ENCODE data around the gene WDR93. TPM values are rescaled to one million over a fixed set of nuclear protein-coding genes. Genes with fewer than 3 reads are reported as not detected.

Gene WDR93
- total and polyA plus RNA-seq, 4 donors: 0.69 to 3.9 (median 1.5) TPM

- no peaks in the 10 kb centered on the region for H3K9me3 ChIP-seq (ENCODE audit: control insufficient read depth, insufficient read depth, low read length)
- H3K27me3 ChIP-seq (ENCODE audit: control insufficient read depth, insufficient read depth, low read length): no peaks in the 10 kb centered on the region
- no peaks in the 10 kb centered on the region for H3K36me3 ChIP-seq (ENCODE audit: control insufficient read depth, insufficient read depth, low read length)
- H3K4me1 ChIP-seq (ENCODE audit: control insufficient read depth, insufficient read depth, low read length): peaks cover 26% of the 10 kb centered on the region
- no peak overlapping the region for H3K4me3 ChIP-seq (ENCODE audit: low read depth, low read length)
- DNase-seq (ENCODE audit: low read depth in 4 of 6, low spot score in 6 of 6): no peak
- 89% methylated on average over 7 of the region's 9 CpGs for WGBS (ENCODE audit: insufficient coverage)
- H3K27ac ChIP-seq (ENCODE audit: low read depth, low read length): no peak overlapping the region
Observed at GRCh38 chr15:89669309-89669865, 21.2 kb upstream of the WDR93 start.

GRCh38 chr15:89669941-89670340 is 20.7 kb upstream of the WDR93 start:
- H3K27ac ChIP-seq (ENCODE audit: low read depth, low read length): no peak overlapping the region
- WGBS (ENCODE audit: insufficient coverage): 92% methylated on average over 13 of the region's 15 CpGs
- no peak for DNase-seq (ENCODE audit: low read depth in 4 of 6, low spot score in 6 of 6)

GRCh38 chr15:89670971-89671560 is 19.5 kb upstream of the WDR93 start:
- WGBS (ENCODE audit: insufficient coverage): 85% methylated on average over 9 of the region's 12 CpGs
- no peaks in the 10 kb centered on the region for H3K36me3 ChIP-seq (ENCODE audit: control insufficient read depth, insufficient read depth, low read length)
- no peak overlapping the region for H3K27ac ChIP-seq (ENCODE audit: low read depth, low read length)
- no peaks in the 10 kb centered on the region for H3K27me3 ChIP-seq (ENCODE audit: control insufficient read depth, insufficient read depth, low read length)
- H3K4me1 ChIP-seq (ENCODE audit: control insufficient read depth, insufficient read depth, low read length): peaks cover 14% of the 10 kb centered on the region
- no peaks in the 10 kb centered on the region for H3K9me3 ChIP-seq (ENCODE audit: control insufficient read depth, insufficient read depth, low read length)
- no peak overlapping the region for H3K4me3 ChIP-seq (ENCODE audit: low read depth, low read length)
- DNase-seq (ENCODE audit: low read depth in 4 of 6, low spot score in 6 of 6): no peak

More at GRCh38 chr15:89669941-89670340, 20.7 kb upstream of the WDR93 start:
- Histone ChIP-seq H3K27me3 (ENCODE audit: control insufficient read depth, insufficient read depth, low read length) (no peaks in the 10 kb centered on the region), H3K9me3 (ENCODE audit: control insufficient read depth, insufficient read depth, low read length) (no peaks in the 10 kb centered on the region), H3K4me1 (ENCODE audit: control insufficient read depth, insufficient read depth, low read length) (peaks cover 23% of the 10 kb centered on the region), H3K36me3 (ENCODE audit: control insufficient read depth, insufficient read depth, low read length) (no peaks in the 10 kb centered on the region), H3K4me3 (ENCODE audit: low read depth, low read length) (no peak overlapping the region)

- H3K27ac ChIP-seq (ENCODE audit: low read depth, low read length): no peak overlapping the region
- 84% methylated on average over 3 of the region's 4 CpGs for WGBS (ENCODE audit: insufficient coverage)
- peaks cover 10% of the 10 kb centered on the region for H3K4me1 ChIP-seq (ENCODE audit: control insufficient read depth, insufficient read depth, low read length)
- no peak overlapping the region for H3K4me3 ChIP-seq (ENCODE audit: low read depth, low read length)
- no peaks in the 10 kb centered on the region for H3K36me3 ChIP-seq (ENCODE audit: control insufficient read depth, insufficient read depth, low read length)
- no peaks in the 10 kb centered on the region for H3K27me3 ChIP-seq (ENCODE audit: control insufficient read depth, insufficient read depth, low read length)
- DNase-seq (ENCODE audit: low read depth in 4 of 6, low spot score in 6 of 6): no peak
- H3K9me3 ChIP-seq (ENCODE audit: control insufficient read depth, insufficient read depth, low read length): no peaks in the 10 kb centered on the region
Observed at GRCh38 chr15:89671687-89672086, 18.9 kb upstream of the WDR93 start.

- DNase-seq (ENCODE audit: low read depth in 4 of 6, low spot score in 6 of 6): peak in 2 of 6 donors; percentile 44 to 49
- H3K9me3 ChIP-seq (ENCODE audit: control insufficient read depth, insufficient read depth, low read length): no peaks in the 10 kb centered on the region
- H3K4me3 ChIP-seq (ENCODE audit: low read depth, low read length): no peak overlapping the region
- H3K36me3 ChIP-seq (ENCODE audit: control insufficient read depth, insufficient read depth, low read length): no peaks in the 10 kb centered on the region
- H3K27ac ChIP-seq (ENCODE audit: low read depth, low read length): no peak overlapping the region
- no peaks in the 10 kb centered on the region for H3K27me3 ChIP-seq (ENCODE audit: control insufficient read depth, insufficient read depth, low read length)
- WGBS (ENCODE audit: insufficient coverage): 61% methylated on average over 10 of the region's 12 CpGs
- peaks cover 10% of the 10 kb centered on the region for H3K4me1 ChIP-seq (ENCODE audit: control insufficient read depth, insufficient read depth, low read length)
Observed at GRCh38 chr15:89672221-89673164, 18.1 kb upstream of the WDR93 start.

- H3K27me3 ChIP-seq (ENCODE audit: control insufficient read depth, insufficient read depth, low read length): no peaks in the 10 kb centered on the region
- H3K27ac ChIP-seq (ENCODE audit: low read depth, low read length): no peak overlapping the region
Observed at GRCh38 chr15:89673165-89673512, 17.5 kb upstream of the WDR93 start.

GRCh38 chr15:89674526-89674925 is 16.1 kb upstream of the WDR93 start:
- WGBS (ENCODE audit: insufficient coverage): 76% methylated on average over 3 of the region's 4 CpGs

More at GRCh38 chr15:89673165-89673512, 17.5 kb upstream of the WDR93 start:
- Histone ChIP-seq H3K4me1 (ENCODE audit: control insufficient read depth, insufficient read depth, low read length) (peaks cover 10% of the 10 kb centered on the region), H3K36me3 (ENCODE audit: control insufficient read depth, insufficient read depth, low read length) (no peaks in the 10 kb centered on the region), H3K4me3 (ENCODE audit: low read depth, low read length) (no peak overlapping the region), H3K9me3 (ENCODE audit: control insufficient read depth, insufficient read depth, low read length) (no peaks in the 10 kb centered on the region)
- 58% methylated on average over 10 of the region's 12 CpGs for WGBS (ENCODE audit: insufficient coverage)
- peak in 1 of 6 donors; percentile 32 for DNase-seq (ENCODE audit: low read depth in 4 of 6, low spot score in 6 of 6)

GRCh38 chr15:89675606-89676005 is 15.0 kb upstream of the WDR93 start:
- no peaks in the 10 kb centered on the region for H3K27me3 ChIP-seq (ENCODE audit: control insufficient read depth, insufficient read depth, low read length)
- H3K9me3 ChIP-seq (ENCODE audit: control insufficient read depth, insufficient read depth, low read length): no peaks in the 10 kb centered on the region
- peaks cover 13% of the 10 kb centered on the region for H3K4me1 ChIP-seq (ENCODE audit: control insufficient read depth, insufficient read depth, low read length)
- WGBS (ENCODE audit: insufficient coverage): 88% methylated on average over 1 of the region's 6 CpGs
- no peaks in the 10 kb centered on the region for H3K36me3 ChIP-seq (ENCODE audit: control insufficient read depth, insufficient read depth, low read length)
- no peak overlapping the region for H3K27ac ChIP-seq (ENCODE audit: low read depth, low read length)
- no peak overlapping the region for H3K4me3 ChIP-seq (ENCODE audit: low read depth, low read length)
- DNase-seq (ENCODE audit: low read depth in 4 of 6, low spot score in 6 of 6): no peak

More at GRCh38 chr15:89674526-89674925, 16.1 kb upstream of the WDR93 start:
- no peaks in the 10 kb centered on the region for H3K36me3 ChIP-seq (ENCODE audit: control insufficient read depth, insufficient read depth, low read length)
- no peak for DNase-seq (ENCODE audit: low read depth in 4 of 6, low spot score in 6 of 6)
- no peaks in the 10 kb centered on the region for H3K27me3 ChIP-seq (ENCODE audit: control insufficient read depth, insufficient read depth, low read length)
- no peaks in the 10 kb centered on the region for H3K9me3 ChIP-seq (ENCODE audit: control insufficient read depth, insufficient read depth, low read length)
- peaks cover 10% of the 10 kb centered on the region for H3K4me1 ChIP-seq (ENCODE audit: control insufficient read depth, insufficient read depth, low read length)
- no peak overlapping the region for H3K4me3 ChIP-seq (ENCODE audit: low read depth, low read length)
- H3K27ac ChIP-seq (ENCODE audit: low read depth, low read length): no peak overlapping the region

GRCh38 chr15:89677381-89677780 is 13.2 kb upstream of the WDR93 start:
- no peak for DNase-seq (ENCODE audit: low read depth in 4 of 6, low spot score in 6 of 6)
- Histone ChIP-seq H3K27me3 (ENCODE audit: control insufficient read depth, insufficient read depth, low read length) (no peaks in the 10 kb centered on the region), H3K4me1 (ENCODE audit: control insufficient read depth, insufficient read depth, low read length) (peaks cover 8% of the 10 kb centered on the region), H3K27ac (ENCODE audit: low read depth, low read length) (no peak overlapping the region), H3K4me3 (ENCODE audit: low read depth, low read length) (no peak overlapping the region), H3K9me3 (ENCODE audit: control insufficient read depth, insufficient read depth, low read length) (no peaks in the 10 kb centered on the region), H3K36me3 (ENCODE audit: control insufficient read depth, insufficient read depth, low read length) (no peaks in the 10 kb centered on the region)
- 100% methylated on average over 1 of the region's 1 CpG for WGBS (ENCODE audit: insufficient coverage)
